ENCODE measurements around the gene HOMER2.

HOMER2 gene

GRCh38 chr15:82971218-82971984, 18.9 kb upstream of the HOMER2 start:
- H3K4me3 ChIP-seq (ENCODE audit: low read depth, low read length), result no peak overlapping the region
- no peaks in the 10 kb centered on the region for H3K36me3 ChIP-seq (ENCODE audit: control insufficient read depth, insufficient read depth, low read length)
- no peak overlapping the region for H3K9ac ChIP-seq
- TF ChIP-seq CTCF (IDR thresholded peaks at IDR 0.05), result no peak
- no peak overlapping the region for H3K27ac ChIP-seq
- no peak overlapping the region for H3K4me2 ChIP-seq (ENCODE audit: low read length)
- H3K79me2 ChIP-seq, result no peaks in the 10 kb centered on the region
- no peak overlapping the region for H2AFZ ChIP-seq
- H3K9me3 ChIP-seq (ENCODE audit: control insufficient read depth, low read length), result no peaks in the 10 kb centered on the region
- H3K27me3 ChIP-seq (ENCODE audit: control insufficient read depth, insufficient read depth, low read length), result no peaks in the 10 kb centered on the region
- H3K4me1 ChIP-seq, result no peaks in the 10 kb centered on the region

- no peaks in the 10 kb centered on the region for H3K36me3 ChIP-seq (ENCODE audit: control insufficient read depth, insufficient read depth, low read length)
Observed at GRCh38 chr15:82970696-82971095, 18.2 kb upstream of the HOMER2 start.

GRCh38 chr15:82970078-82970686, 17.7 kb upstream of the HOMER2 start:
- no peak overlapping the region for H3K9ac ChIP-seq
- H3K4me1 ChIP-seq, result no peaks in the 10 kb centered on the region
- no peaks in the 10 kb centered on the region for H3K36me3 ChIP-seq (ENCODE audit: control insufficient read depth, insufficient read depth, low read length)
- TF ChIP-seq CTCF (IDR thresholded peaks at IDR 0.05), result no peak
- H3K4me2 ChIP-seq (ENCODE audit: low read length), result no peak overlapping the region
- H3K27me3 ChIP-seq (ENCODE audit: control insufficient read depth, insufficient read depth, low read length), result no peaks in the 10 kb centered on the region
- H3K79me2 ChIP-seq, result no peaks in the 10 kb centered on the region
- H3K9me3 ChIP-seq (ENCODE audit: control insufficient read depth, low read length), result no peaks in the 10 kb centered on the region
- no peak overlapping the region for H3K4me3 ChIP-seq (ENCODE audit: low read depth, low read length)
- no peak overlapping the region for H2AFZ ChIP-seq
- no peak overlapping the region for H3K27ac ChIP-seq

More at GRCh38 chr15:82970696-82971095, 18.2 kb upstream of the HOMER2 start:
- no peak overlapping the region for H3K27ac ChIP-seq
- H3K4me3 ChIP-seq (ENCODE audit: low read depth, low read length), result no peak overlapping the region
- H3K79me2 ChIP-seq, result no peaks in the 10 kb centered on the region
- H3K9me3 ChIP-seq (ENCODE audit: control insufficient read depth, low read length), result no peaks in the 10 kb centered on the region
- no peaks in the 10 kb centered on the region for H3K27me3 ChIP-seq (ENCODE audit: control insufficient read depth, insufficient read depth, low read length)
- no peak for TF ChIP-seq CTCF (IDR thresholded peaks at IDR 0.05)
- H2AFZ ChIP-seq, result no peak overlapping the region
- no peak overlapping the region for H3K9ac ChIP-seq
- no peak overlapping the region for H3K4me2 ChIP-seq (ENCODE audit: low read length)
- H3K4me1 ChIP-seq, result no peaks in the 10 kb centered on the region

GRCh38 chr15:82969353-82969752, 16.8 kb upstream of the HOMER2 start:
- Histone ChIP-seq H3K4me3 (ENCODE audit: low read depth, low read length) (no peak overlapping the region), H3K9ac (no peak overlapping the region), H3K27me3 (ENCODE audit: control insufficient read depth, insufficient read depth, low read length) (no peaks in the 10 kb centered on the region), H3K9me3 (ENCODE audit: control insufficient read depth, low read length) (no peaks in the 10 kb centered on the region), H3K36me3 (ENCODE audit: control insufficient read depth, insufficient read depth, low read length) (no peaks in the 10 kb centered on the region), H3K27ac (no peak overlapping the region), H3K79me2 (no peaks in the 10 kb centered on the region), H3K4me1 (no peaks in the 10 kb centered on the region), H3K4me2 (ENCODE audit: low read length) (no peak overlapping the region), H2AFZ (no peak overlapping the region)
- TF ChIP-seq CTCF (IDR thresholded peaks at IDR 0.05), result no peak
